CD4-positive, alpha-beta T cell treated with Interleukin-12 subunit alpha and Interleukin-12 subunit beta, for 1 hour (primary cell): Measurements from ENCODE around the gene G6PD.
"Not testable (repeated sequence)": the region's sequence is repeated elsewhere in the genome, so short reads cannot be mapped to it uniquely, and the experiment has no call there.

Experiments
- DNase-seq: peaks from one replicate; pipeline ENCODE4 v3.0.0-alpha.2; 2020

Gene G6PD

DNA sequence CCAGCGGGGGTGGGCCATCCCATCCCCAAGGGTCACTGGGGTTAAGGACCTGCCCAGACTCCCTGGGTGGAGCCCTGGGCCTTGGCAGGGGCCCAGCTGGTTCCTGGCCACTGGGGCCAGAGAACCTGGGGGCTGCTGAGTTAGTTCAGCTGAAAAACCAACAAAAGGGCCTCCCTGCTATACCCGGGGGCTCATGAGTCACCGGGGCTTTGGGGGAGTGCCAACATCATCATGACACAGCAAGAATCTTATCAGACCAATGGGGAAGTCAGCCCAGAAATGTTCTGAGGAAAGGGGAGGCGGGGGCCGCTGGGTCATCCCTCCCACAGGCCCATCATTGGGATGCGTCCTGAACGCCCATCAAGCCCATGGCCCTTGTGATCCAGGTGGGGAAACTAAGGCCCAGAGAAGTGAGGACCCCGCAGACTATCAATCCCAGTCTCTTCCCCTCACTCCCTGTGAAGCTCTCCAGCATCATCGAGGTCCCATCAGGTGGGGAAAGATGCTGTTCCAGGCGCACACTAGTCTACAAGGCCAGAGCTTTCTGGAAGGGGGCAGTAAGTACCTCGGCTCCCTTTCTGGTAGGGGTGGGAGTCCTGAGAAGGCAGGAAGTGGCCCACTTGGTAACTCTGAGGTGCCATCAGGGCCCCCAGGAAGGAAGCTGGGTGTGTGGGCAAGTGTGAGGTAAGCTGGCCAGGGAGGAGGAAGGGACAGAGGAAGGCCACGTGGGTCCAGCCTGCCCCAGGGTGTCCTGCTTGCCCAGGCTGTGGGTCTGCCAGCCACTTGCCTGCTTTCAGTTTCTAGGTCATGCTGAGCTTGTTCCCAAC, 4.5 kb downstream of the G6PD start:
- peak; percentile 27 for DNase-seq

- no peak for DNase-seq
Observed at GRCh38 chrX:154541589-154541895, 5.1 kb downstream of the G6PD start.

DNA sequence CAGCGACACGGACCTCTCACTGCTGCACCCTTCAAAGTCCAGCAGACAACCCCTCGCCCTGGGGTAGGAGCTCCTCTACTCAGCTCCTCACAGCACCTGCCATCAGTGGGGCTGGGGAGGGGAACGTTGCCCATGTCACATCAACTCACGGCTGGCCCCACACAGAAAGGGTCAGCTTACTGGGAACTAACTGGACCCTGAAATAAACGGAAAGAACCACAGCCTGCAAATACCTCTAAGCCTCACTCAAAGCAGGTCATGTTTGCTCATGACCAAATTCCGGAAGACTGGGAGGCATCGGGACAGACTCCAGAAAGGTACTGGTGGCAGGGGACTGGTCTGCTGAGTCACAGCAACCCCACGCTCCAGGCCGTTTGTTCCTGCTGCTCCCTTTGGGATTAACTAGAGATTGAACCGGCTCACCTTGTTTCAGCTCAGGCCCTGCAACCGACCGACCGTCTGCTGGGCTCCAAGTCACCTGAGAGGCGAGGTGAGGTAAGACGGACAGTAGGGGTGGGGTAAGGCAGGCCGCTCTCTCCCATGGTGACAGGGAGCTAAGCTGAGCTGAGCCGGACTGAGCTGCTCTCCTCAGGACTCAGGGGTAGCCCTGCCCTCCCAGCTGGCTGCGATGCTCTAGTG, 5.6 kb downstream of the G6PD start:
- DNase-seq = no peak

DNA sequence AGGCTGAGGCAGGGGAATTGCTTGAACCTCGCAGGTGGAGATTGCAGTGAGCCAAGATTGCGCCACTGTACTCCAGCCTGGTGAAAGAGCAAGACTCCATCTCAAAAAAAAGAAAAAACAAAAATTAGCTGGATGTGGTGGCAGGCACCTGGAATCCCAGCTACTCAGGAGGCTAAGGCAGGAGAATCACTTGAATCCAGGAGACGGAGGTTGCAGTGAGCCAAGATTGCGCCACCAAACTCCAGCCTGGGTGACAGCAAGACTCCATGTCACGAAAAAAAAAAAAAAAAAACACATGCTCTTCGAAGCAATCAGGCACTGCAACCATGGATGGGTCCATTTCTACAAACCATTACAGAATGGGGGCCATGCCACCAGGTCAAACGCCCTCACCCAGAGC, 6.3 kb downstream of the G6PD start:
- DNase-seq = not testable (repeated sequence)

DNA sequence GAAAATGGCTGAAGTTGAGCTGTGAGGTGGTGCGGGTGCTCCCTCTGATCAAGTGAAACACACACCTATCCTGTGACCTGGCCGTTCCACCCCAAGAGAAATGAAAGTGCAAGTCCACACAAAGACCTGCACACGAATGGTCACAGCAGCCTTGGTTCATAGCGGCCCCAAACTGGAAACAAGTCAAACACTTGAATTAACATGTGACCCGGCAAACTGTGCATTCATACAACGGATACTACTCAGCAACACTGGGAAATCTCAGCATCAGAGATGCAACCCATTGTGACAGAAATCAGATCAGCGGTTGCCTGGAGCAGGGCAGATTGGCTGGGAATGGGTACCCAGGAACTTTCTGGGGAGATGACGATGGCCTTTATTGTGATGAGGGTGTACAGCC, 7.6 kb downstream of the G6PD start:
- DNase-seq = no peak

DNA sequence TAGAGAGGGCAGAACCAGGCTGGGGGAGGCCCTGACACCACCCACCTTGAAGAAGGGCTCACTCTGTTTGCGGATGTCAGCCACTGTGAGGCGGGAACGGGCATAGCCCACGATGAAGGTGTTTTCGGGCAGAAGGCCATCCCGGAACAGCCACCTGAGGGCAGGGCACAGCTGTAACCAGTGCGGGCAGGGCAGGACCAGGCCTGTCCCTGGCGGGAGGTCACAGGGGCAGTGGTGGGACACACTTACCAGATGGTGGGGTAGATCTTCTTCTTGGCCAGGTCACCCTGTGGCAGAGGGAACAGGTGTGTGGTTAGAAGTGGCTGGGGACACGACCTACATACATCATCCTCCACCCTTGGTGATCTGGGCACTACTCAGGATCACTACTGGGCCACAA, 10.8 kb downstream of the G6PD start:
- DNase-seq = no peak

DNA sequence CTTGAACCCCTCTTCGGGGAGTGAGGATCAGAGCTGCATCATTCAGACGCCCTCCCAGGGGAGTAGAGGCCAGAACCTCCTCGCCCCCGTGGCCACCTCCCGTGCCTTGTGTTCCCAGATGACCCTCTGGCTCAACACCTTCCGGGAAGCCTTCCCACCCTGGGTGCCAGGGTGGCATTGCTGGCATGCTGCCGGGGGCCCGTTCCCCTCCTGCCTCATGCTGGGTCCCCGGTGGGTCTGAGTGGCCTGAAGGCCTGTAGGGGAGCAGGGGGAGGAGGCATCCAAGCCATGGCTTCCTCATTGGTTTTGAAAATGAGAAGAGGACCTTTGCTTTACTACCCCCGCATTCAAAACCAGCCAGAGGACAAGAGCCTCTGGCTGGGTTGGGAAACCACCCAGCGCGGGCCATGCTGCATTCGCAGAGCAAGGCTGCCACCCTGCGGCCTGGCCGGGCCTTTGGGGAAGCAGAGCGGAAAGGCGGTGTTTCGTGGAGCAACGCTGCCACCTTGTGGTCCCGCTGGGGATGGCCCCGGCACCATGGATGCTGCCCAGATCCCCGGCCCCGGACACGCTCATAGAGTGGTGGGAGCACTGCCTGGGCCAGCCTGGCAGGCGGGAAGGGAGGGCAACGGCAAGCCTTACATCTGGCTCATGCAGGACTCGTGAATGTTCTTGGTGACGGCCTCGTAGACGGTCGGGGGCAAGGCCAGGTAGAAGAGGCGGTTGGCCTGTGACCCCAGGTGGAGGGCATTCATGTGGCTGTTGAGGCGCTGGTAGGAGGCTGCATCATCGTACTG, 11.9 kb downstream of the G6PD start:
- DNase-seq = peak; percentile 88

DNA sequence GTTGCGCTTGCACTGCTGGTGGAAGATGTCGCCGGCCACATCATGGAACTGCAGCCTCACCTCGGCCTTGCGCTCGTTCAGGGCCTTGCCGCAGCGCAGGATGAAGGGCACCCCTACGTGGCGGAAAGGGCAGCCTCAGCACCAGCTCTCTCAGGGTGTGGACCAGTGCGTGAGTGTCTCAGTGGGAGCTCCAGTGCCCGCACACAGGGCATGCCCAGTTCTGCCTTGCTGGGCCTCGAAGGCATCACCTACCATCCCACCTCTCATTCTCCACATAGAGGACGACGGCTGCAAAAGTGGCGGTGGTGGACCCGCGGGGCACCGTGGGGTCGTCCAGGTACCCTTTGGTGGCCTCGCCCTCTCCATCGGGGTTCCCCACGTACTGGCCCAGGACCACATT, 14.0 kb downstream of the G6PD start:
- no peak for DNase-seq

GRCh38 chrX:154531626-154532025, 15.0 kb downstream of the G6PD start:
- DNase-seq = no peak

GRCh38 chrX:154530286-154530685, 16.4 kb downstream of the G6PD start:
- no peak for DNase-seq

GRCh38 chrX:154529206-154529612, 17.4 kb downstream of the G6PD start:
- DNase-seq = no peak

- peak; percentile 63 for DNase-seq
Observed at GRCh38 chrX:154526901-154527675, 19.6 kb downstream of the G6PD start.

- no peak for DNase-seq
Observed at GRCh38 chrX:154525606-154526490, 20.8 kb downstream of the G6PD start.

DNA sequence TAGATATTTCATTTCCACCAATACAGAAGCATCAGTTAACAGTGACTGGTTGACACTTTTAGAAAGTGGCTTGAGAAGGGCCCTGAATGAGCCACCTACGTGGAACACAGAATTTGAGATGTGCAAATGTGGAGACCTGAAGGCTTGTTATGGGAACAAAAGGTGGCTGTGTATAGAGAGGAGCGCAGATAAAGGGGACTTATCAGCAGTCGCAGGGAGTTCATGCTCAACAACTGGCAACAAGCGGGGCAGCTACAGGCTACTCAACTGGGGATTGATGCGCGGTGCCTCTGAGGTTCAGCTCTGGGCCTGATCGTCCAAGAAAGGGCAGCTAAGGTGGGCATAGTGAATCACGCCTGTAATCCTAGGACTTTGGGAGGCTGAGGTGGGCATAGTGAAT, 27.3 kb downstream of the G6PD start:
- no peak for DNase-seq

GRCh38 chrX:154517101-154517781, 29.4 kb downstream of the G6PD start:
- no peak for DNase-seq

DNA sequence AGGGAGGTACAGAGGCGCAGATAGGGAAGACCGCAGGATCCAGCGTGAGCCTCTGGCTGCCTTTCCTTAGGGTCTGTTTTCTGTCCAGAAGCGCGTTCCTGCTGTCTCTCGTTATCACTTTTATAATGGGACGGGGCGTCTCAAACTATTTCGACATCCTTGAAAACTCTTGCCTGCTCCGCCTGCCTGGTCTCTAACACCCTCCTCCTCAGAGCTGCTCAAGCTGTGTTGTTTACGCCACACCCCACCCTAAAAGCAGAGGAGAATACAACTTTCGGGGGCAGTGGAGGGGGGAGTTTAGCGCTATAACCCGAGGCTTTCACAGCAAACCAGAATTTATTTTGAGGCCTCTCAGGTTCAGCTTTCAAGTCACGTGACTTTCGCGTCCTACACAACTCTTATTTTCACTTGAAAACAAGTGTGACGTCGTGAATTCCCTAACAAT, 30.0 kb downstream of the G6PD start:
- peak; percentile 35 for DNase-seq

- peak; percentile 94 for DNase-seq
Observed at GRCh38 chrX:154515966-154516655, 30.5 kb downstream of the G6PD start, which contains the start of gene FAM3A. FAM3A (minus strand) TSS chrX:154516232; CDS start chrX:154515772, 460 bp downstream.

- peak; percentile 35 for DNase-seq
Observed at GRCh38 chrX:154515090-154515965, 31.3 kb downstream of the G6PD start.

GRCh38 chrX:154513716-154514115, 32.9 kb downstream of the G6PD start:
- DNase-seq = no peak
